ENCODE results near the gene FAM227A.

FAM227A gene

GRCh38 chr22:38681582-38682335 is 25.6 kb upstream of the FAM227A start, which contains the start of gene TOMM22:
Gene TOMM22 (plus strand): TSS chr22:38681957. CDS start chr22:38681979, 22 bp downstream.
- no peaks in the 10 kb centered on the region for H3K27me3 ChIP-seq (ENCODE audit: control insufficient read depth in 1 of 2, insufficient read depth in 1 of 2, low read length in 2 of 2)
- under 1% methylated on average over 60 of the region's 60 CpGs for WGBS
- no peak within 1 kb of the TSS for H3K23ac ChIP-seq (ENCODE audit: low read length in 2 of 2)
- H3K9me3 ChIP-seq (ENCODE audit: control insufficient read depth, low read length), result no peaks in the 10 kb centered on the region
- peak within 1 kb of the TSS; percentile 100 for H4K8ac ChIP-seq (ENCODE audit: low read length)
- H2BK120ac ChIP-seq (ENCODE audit: low read depth, low read length), result no peak within 1 kb of the TSS
- peak within 1 kb of the TSS; percentile 90 for H2AFZ ChIP-seq (ENCODE audit: low read depth, low read length)
- H3K9ac ChIP-seq (ENCODE audit: low read length), result peak within 1 kb of the TSS; percentile 96
- H3K36me3 ChIP-seq (ENCODE audit: control insufficient read depth in 1 of 2, insufficient read depth in 2 of 2, low read depth in 1 of 2, low read length in 2 of 2), result peaks cover 30 to 37% of the 10 kb centered on the region in 2 experiments
- H3K18ac ChIP-seq (ENCODE audit: low read depth in 1 of 2, low read length in 2 of 2), result peak within 1 kb of the TSS; percentile 62 to 95
- H3K4me1 ChIP-seq (ENCODE audit: control insufficient read depth, insufficient read depth, low read depth, low read length), result peaks cover 8% of the 10 kb centered on the region
- H2BK15ac ChIP-seq (ENCODE audit: low read depth, poor library complexity, severe bottlenecking), result no peak within 1 kb of the TSS
- H3K4me3 ChIP-seq (ENCODE audit: insufficient read depth in 1 of 2, low read depth in 1 of 2, low read length in 2 of 2), result peak within 1 kb of the TSS; percentile 88 to 99
- H2BK12ac ChIP-seq (ENCODE audit: low read length in 2 of 2), result no peak within 1 kb of the TSS
- H3K4ac ChIP-seq (ENCODE audit: low read depth in 1 of 2, low read length in 2 of 2), result peak within 1 kb of the TSS; percentile 54 to 69
- no peak within 1 kb of the TSS for H2BK5ac ChIP-seq (ENCODE audit: low read depth, low read length, poor library complexity, severe bottlenecking)
- peak within 1 kb of the TSS; percentile 89 for H4K91ac ChIP-seq (ENCODE audit: low read length)
- H3K4me2 ChIP-seq (ENCODE audit: low read length, poor library complexity, severe bottlenecking), result peak within 1 kb of the TSS; percentile 97
- peaks cover 32% of the 10 kb centered on the region for H3K79me1 ChIP-seq (replicated peaks; ENCODE audit: low read length, poor library complexity, severe bottlenecking)
- H3K27ac ChIP-seq (ENCODE audit: low read length, poor library complexity, severe bottlenecking), result peak within 1 kb of the TSS; percentile 24
- H3K14ac ChIP-seq (ENCODE audit: low read length in 2 of 2), result no peak within 1 kb of the TSS
- no peak within 1 kb of the TSS for H2AK5ac ChIP-seq (ENCODE audit: low read length, severe bottlenecking)
- peak; percentile 92 for DNase-seq

- Histone ChIP-seq H3K27ac (ENCODE audit: low read length, poor library complexity, severe bottlenecking) (no peak overlapping the region), H3K18ac (ENCODE audit: low read depth in 1 of 2, low read length in 2 of 2) (no peak overlapping the region), H3K36me3 (ENCODE audit: control insufficient read depth in 1 of 2, insufficient read depth in 2 of 2, low read depth in 1 of 2, low read length in 2 of 2) (peaks cover 29 to 36% of the 10 kb centered on the region in 2 experiments), H2BK120ac (ENCODE audit: low read depth, low read length) (no peak overlapping the region), H3K9me3 (ENCODE audit: control insufficient read depth, low read length) (no peaks in the 10 kb centered on the region), H3K14ac (ENCODE audit: low read length in 2 of 2) (no peak overlapping the region), H3K4ac (ENCODE audit: low read depth in 1 of 2, low read length in 2 of 2) (no peak overlapping the region), H2BK12ac (ENCODE audit: low read length in 2 of 2) (no peak overlapping the region), H3K27me3 (ENCODE audit: control insufficient read depth in 1 of 2, insufficient read depth in 1 of 2, low read length in 2 of 2) (no peaks in the 10 kb centered on the region), H4K8ac (ENCODE audit: low read length) (no peak overlapping the region), H3K4me1 (ENCODE audit: control insufficient read depth, insufficient read depth, low read depth, low read length) (no peaks in the 10 kb centered on the region), H2AFZ (ENCODE audit: low read depth, low read length) (no peak overlapping the region), H3K23ac (ENCODE audit: low read length in 2 of 2) (no peak overlapping the region), H4K91ac (ENCODE audit: low read length) (no peak overlapping the region), H2BK5ac (ENCODE audit: low read depth, low read length, poor library complexity, severe bottlenecking) (no peak overlapping the region), H2BK15ac (ENCODE audit: low read depth, poor library complexity, severe bottlenecking) (no peak overlapping the region), H3K4me2 (ENCODE audit: low read length, poor library complexity, severe bottlenecking) (no peak overlapping the region), H3K4me3 (ENCODE audit: insufficient read depth in 1 of 2, low read depth in 1 of 2, low read length in 2 of 2) (no peak overlapping the region), H2AK5ac (ENCODE audit: low read length, severe bottlenecking) (no peak overlapping the region), H3K79me1 (replicated peaks; ENCODE audit: low read length, poor library complexity, severe bottlenecking) (peaks cover 8% of the 10 kb centered on the region), H3K9ac (ENCODE audit: low read length) (no peak overlapping the region)
- no peak for DNase-seq
- WGBS, result 97% methylated on average over 3 of the region's 3 CpGs
These were observed 19.6 kb upstream of the FAM227A start for GRCh38 chr22:38675833-38676232.

DNA sequence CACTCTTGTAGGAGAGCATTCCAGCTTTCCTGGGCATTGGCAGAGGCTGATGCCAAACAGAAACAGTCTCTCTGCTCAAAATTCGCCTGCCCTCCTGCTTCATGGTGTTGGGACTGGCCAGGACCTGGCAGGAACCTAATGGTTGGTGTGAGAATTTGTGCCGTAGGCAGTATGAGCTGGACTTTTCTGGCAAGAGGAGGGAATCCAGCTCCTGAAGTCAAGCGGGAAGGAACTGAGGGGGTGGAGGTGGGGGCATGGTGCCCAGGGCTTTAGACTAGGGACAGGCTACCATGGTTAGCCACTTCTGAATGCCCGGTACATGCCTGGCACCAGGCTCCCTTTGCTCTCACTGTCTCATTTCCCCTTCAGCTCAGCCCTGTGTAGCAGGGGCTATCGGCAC is 18.7 kb upstream of the FAM227A start:
- Histone ChIP-seq H3K4ac (ENCODE audit: low read depth in 1 of 2, low read length in 2 of 2) (no peak overlapping the region), H3K9me3 (ENCODE audit: control insufficient read depth, low read length) (no peaks in the 10 kb centered on the region), H2BK12ac (ENCODE audit: low read length in 2 of 2) (no peak overlapping the region), H4K8ac (ENCODE audit: low read length) (no peak overlapping the region), H2AK5ac (ENCODE audit: low read length, severe bottlenecking) (no peak overlapping the region), H2AFZ (ENCODE audit: low read depth, low read length) (no peak overlapping the region), H3K4me1 (ENCODE audit: control insufficient read depth, insufficient read depth, low read depth, low read length) (no peaks in the 10 kb centered on the region), H3K23ac (ENCODE audit: low read length in 2 of 2) (no peak overlapping the region), H3K9ac (ENCODE audit: low read length) (no peak overlapping the region), H3K4me2 (ENCODE audit: low read length, poor library complexity, severe bottlenecking) (no peak overlapping the region), H2BK5ac (ENCODE audit: low read depth, low read length, poor library complexity, severe bottlenecking) (no peak overlapping the region), H3K4me3 (ENCODE audit: insufficient read depth in 1 of 2, low read depth in 1 of 2, low read length in 2 of 2) (no peak overlapping the region), H4K91ac (ENCODE audit: low read length) (no peak overlapping the region), H2BK120ac (ENCODE audit: low read depth, low read length) (no peak overlapping the region), H3K79me1 (replicated peaks; ENCODE audit: low read length, poor library complexity, severe bottlenecking) (peaks cover 5% of the 10 kb centered on the region), H3K18ac (ENCODE audit: low read depth in 1 of 2, low read length in 2 of 2) (no peak overlapping the region), H3K36me3 (ENCODE audit: control insufficient read depth in 1 of 2, insufficient read depth in 2 of 2, low read depth in 1 of 2, low read length in 2 of 2) (peaks cover 32 to 39% of the 10 kb centered on the region in 2 experiments), H3K27ac (ENCODE audit: low read length, poor library complexity, severe bottlenecking) (no peak overlapping the region), H3K27me3 (ENCODE audit: control insufficient read depth in 1 of 2, insufficient read depth in 1 of 2, low read length in 2 of 2) (no peaks in the 10 kb centered on the region), H3K14ac (ENCODE audit: low read length in 2 of 2) (no peak overlapping the region), H2BK15ac (ENCODE audit: low read depth, poor library complexity, severe bottlenecking) (no peak overlapping the region)
- WGBS, result 95% methylated on average over 5 of the region's 5 CpGs
- DNase-seq, result no peak

DNA sequence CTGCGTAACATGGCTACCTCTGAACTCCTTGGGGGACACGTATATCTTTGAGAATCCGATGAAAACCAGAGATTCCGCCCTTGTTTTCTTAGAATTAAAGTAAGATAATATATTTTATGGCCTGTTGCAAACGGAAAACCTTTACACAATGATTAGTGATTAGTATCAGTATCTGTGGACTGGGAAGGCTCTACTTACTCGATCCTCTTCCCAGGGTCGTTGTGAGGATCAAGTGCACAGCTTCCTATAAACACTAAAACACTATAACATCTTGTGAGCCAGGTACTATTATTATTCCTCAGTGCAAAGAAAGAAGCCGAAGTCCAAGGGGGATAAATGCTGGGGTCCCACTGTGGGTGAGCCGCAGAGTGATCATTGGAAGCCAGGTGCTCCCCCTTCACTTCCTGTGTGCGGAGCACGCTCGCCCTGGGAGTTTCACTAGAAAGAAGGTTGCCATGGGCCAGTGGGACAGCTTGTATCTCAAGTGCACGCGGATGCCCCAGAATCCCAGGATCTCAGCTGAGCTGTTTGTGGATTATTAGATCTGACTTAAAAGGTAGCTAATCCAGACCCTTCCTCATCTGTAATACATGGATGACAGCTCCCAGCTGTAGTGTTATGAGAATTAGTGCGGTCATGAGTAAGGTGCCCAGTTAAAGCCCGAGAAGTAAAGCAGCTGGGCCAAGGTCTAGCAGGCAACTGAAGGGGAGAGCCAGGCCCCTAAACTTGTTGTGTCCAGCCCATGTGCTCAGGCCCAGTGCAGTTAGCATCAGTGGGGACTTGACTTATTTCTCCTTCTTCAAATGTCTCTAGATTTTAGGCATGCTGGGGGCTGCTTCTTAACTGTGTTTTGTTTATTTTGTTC is 1.1 kb upstream of the FAM227A start:
- peaks cover 22% of the 10 kb centered on the region for H3K79me1 ChIP-seq (replicated peaks; ENCODE audit: low read length, poor library complexity, severe bottlenecking)
- DNase-seq, result peak; percentile 48
- no peaks in the 10 kb centered on the region for H3K9me3 ChIP-seq (ENCODE audit: control insufficient read depth, low read length)
- no peak overlapping the region for H2BK120ac ChIP-seq (ENCODE audit: low read depth, low read length)
- no peak overlapping the region for H3K4ac ChIP-seq (ENCODE audit: low read depth in 1 of 2, low read length in 2 of 2)
- H2BK12ac ChIP-seq (ENCODE audit: low read length in 2 of 2), result no peak overlapping the region
- H3K27ac ChIP-seq (ENCODE audit: low read length, poor library complexity, severe bottlenecking), result no peak overlapping the region
- H3K14ac ChIP-seq (ENCODE audit: low read length in 2 of 2), result no peak overlapping the region
- H3K4me2 ChIP-seq (ENCODE audit: low read length, poor library complexity, severe bottlenecking), result peak overlapping the region; percentile 92
- H3K23ac ChIP-seq (ENCODE audit: low read length in 2 of 2), result no peak overlapping the region
- peaks cover 5% of the 10 kb centered on the region for H3K4me1 ChIP-seq (ENCODE audit: control insufficient read depth, insufficient read depth, low read depth, low read length)
- H2AFZ ChIP-seq (ENCODE audit: low read depth, low read length), result peak overlapping the region; percentile 97
- no peaks in the 10 kb centered on the region for H3K27me3 ChIP-seq (ENCODE audit: control insufficient read depth in 1 of 2, insufficient read depth in 1 of 2, low read length in 2 of 2)
- H3K9ac ChIP-seq (ENCODE audit: low read length), result peak overlapping the region; percentile 100
- WGBS, result 45% methylated on average over 11 of the region's 16 CpGs
- no peak overlapping the region for H2AK5ac ChIP-seq (ENCODE audit: low read length, severe bottlenecking)
- no peak overlapping the region for H2BK15ac ChIP-seq (ENCODE audit: low read depth, poor library complexity, severe bottlenecking)
- peaks cover 5 to 10% of the 10 kb centered on the region in 2 experiments for H3K36me3 ChIP-seq (ENCODE audit: control insufficient read depth in 1 of 2, insufficient read depth in 2 of 2, low read depth in 1 of 2, low read length in 2 of 2)
- H4K91ac ChIP-seq (ENCODE audit: low read length), result no peak overlapping the region
- no peak overlapping the region for H4K8ac ChIP-seq (ENCODE audit: low read length)
- peak overlapping the region; percentile 94 to 97 for H3K4me3 ChIP-seq (ENCODE audit: insufficient read depth in 1 of 2, low read depth in 1 of 2, low read length in 2 of 2)
- no peak overlapping the region for H2BK5ac ChIP-seq (ENCODE audit: low read depth, low read length, poor library complexity, severe bottlenecking)
- no peak overlapping the region for H3K18ac ChIP-seq (ENCODE audit: low read depth in 1 of 2, low read length in 2 of 2)
